Measurements from ENCODE around the gene TEAD1. TPM values are rescaled to one million over a fixed set of nuclear protein-coding genes. Genes with fewer than 3 reads are reported as not detected.

The TEAD1 gene
- total and polyA plus RNA-seq, 7 experiments from 2014 or later: 0.02 to 0.22 (median 0.07) TPM; not detected in 4

DNA sequence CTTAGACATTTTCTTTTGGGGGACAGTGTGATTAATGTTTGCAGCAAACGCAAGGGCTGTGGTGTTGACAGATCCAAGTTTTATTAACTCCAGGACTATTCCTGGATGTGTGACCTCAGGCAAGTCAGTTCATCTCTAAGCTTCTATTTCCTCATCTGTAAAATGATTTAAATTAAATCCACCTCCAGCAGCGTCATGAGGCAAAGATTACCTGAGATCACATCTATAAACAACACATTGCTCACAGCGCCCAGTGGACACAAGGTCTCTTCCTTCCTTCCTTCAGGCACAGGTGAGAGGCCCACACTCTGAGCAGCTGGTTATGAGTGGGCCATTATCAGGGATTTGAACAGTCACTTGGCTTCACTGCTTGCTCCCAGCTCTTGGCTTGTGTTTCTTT lies 223.6 kb downstream of the TEAD1 start:
- H3K9me3 ChIP-seq (ENCODE audit: control insufficient read depth in 2 of 3, low read length in 3 of 3): no peaks in the 10 kb centered on the region
- H3K27ac ChIP-seq (ENCODE audit: low read depth, low read length): no peak overlapping the region
- H3K4me3 Mint-ChIP-seq: no peak overlapping the region
- no peaks in the 10 kb centered on the region for H3K36me3 ChIP-seq (ENCODE audit: control insufficient read depth in 2 of 3, insufficient read depth in 3 of 3, low read length in 3 of 3)
- H3K27me3 Mint-ChIP-seq: peaks cover 13 to 25% (median 20%) of the 10 kb centered on the region in 5 donors
- ChIA-PET CTCF (interaction anchor here (0.6 kb wide), 1 partner anchor 158 kb away, joined by 4 read pairs; no protein-coding TSS in a partner anchor), POLR2A (interaction anchor here (0.6 to 0.7 kb wide), 2 partner anchors 9 to 420 kb away, joined by 3 to 6 read pairs; no protein-coding TSS in a partner anchor)
- H3K4me1 Mint-ChIP-seq: peaks cover 0 to 6% (median 0%) of the 10 kb centered on the region in 7 donors
- DNase-seq (no peak), ATAC-seq (no peak)
- peaks cover 0 to 3% (median 0%) of the 10 kb centered on the region in 11 donors for H3K9me3 Mint-ChIP-seq
- H3K4me3 ChIP-seq (ENCODE audit: low read length): no peak overlapping the region
- no peaks in the 10 kb centered on the region for H3K27me3 ChIP-seq (ENCODE audit: control insufficient read depth in 2 of 2, insufficient read depth in 2 of 2, low read length in 2 of 2)
- H3K4me1 ChIP-seq (ENCODE audit: control insufficient read depth in 2 of 2, insufficient read depth in 2 of 2, low read length in 2 of 2): no peaks in the 10 kb centered on the region
- H3K36me3 Mint-ChIP-seq: no peaks in the 10 kb centered on the region
- H3K27ac Mint-ChIP-seq: no peak overlapping the region
- intact Hi-C loops (cut with micrococcal nuclease): loop anchor here in 1 of 2 donors (10.0 kb wide), 1 partner anchor 853 kb away; no protein-coding TSS in a partner anchor

DNA sequence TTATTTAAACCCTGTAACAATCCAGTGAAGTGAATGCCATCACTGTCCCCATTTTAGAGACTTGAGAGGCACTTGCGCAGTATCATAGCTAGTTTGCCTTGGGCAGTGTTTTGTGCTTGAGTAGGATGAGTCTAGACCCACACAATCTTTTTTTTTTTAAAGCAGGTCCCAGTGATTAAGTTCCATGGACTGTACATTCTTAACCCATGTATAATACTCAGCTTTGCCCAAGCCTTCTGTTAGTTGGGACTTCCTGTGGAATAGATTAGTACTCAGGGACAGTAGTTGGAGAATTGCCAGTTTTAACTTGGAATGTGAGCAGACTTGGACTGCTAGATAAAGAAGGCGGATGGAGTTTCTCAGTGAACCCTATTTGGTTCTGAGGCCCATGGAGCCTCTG lies 226.3 kb downstream of the TEAD1 start:
- H3K27ac Mint-ChIP-seq: no peak overlapping the region
- peaks cover 0 to 6% (median 0%) of the 10 kb centered on the region in 7 donors for H3K4me1 Mint-ChIP-seq
- Histone ChIP-seq H3K27ac (ENCODE audit: low read depth, low read length) (no peak overlapping the region), H3K4me1 (ENCODE audit: control insufficient read depth in 2 of 2, insufficient read depth in 2 of 2, low read length in 2 of 2) (no peaks in the 10 kb centered on the region), H3K27me3 (ENCODE audit: control insufficient read depth in 2 of 2, insufficient read depth in 2 of 2, low read length in 2 of 2) (no peaks in the 10 kb centered on the region), H3K9me3 (ENCODE audit: control insufficient read depth in 2 of 3, low read length in 3 of 3) (no peaks in the 10 kb centered on the region), H3K4me3 (ENCODE audit: low read length) (no peak overlapping the region), H3K36me3 (ENCODE audit: control insufficient read depth in 2 of 3, insufficient read depth in 3 of 3, low read length in 3 of 3) (no peaks in the 10 kb centered on the region)
- no peaks in the 10 kb centered on the region for H3K36me3 Mint-ChIP-seq
- ChIA-PET POLR2A (no interaction called here), CTCF (interaction anchor here (1.6 kb wide), 1 partner anchor 612 kb away, joined by 5 read pairs; no protein-coding TSS in a partner anchor)
- DNase-seq (no peak), ATAC-seq (no peak)
- H3K27me3 Mint-ChIP-seq: peaks cover 0 to 22% (median 15%) of the 10 kb centered on the region in 5 donors
- intact Hi-C loops (cut with micrococcal nuclease): no loop called here
- no peak overlapping the region for H3K4me3 Mint-ChIP-seq
- peaks cover 0 to 3% (median 0%) of the 10 kb centered on the region in 11 donors for H3K9me3 Mint-ChIP-seq

DNA sequence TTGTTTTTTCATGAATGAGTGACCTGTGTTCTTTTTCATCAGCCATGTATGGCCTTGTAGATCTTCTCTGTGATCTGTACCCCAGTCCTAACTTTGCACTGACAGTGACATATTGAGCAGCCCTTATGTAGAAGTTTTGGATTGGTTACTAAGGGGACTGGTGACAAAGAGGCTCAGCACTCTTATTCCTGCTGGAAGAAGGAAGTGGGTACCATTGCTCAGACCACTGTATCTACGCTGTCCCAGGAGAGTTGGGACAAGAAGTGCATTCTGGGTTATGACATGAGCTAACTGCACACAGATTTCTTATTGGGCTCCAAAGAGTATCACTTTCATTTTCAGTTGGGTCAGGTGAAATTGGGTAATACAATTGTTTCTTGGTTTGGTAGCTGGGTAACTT lies 227.1 kb downstream of the TEAD1 start:
- Mint-ChIP-seq H3K27me3 (peaks cover 0 to 15% (median 7%) of the 10 kb centered on the region in 5 donors), H3K27ac (no peak overlapping the region), H3K4me3 (no peak overlapping the region), H3K9me3 (peaks cover 0 to 3% (median 0%) of the 10 kb centered on the region in 11 donors), H3K36me3 (no peaks in the 10 kb centered on the region), H3K4me1 (peaks cover 0 to 6% (median 0%) of the 10 kb centered on the region in 7 donors)
- CTCF ChIA-PET: interaction anchor here (0.8 kb wide), 1 partner anchor 570 kb away, joined by 4 read pairs; no protein-coding TSS in a partner anchor
- DNase-seq (no peak), ATAC-seq (no peak)
- H3K27ac ChIP-seq (ENCODE audit: low read depth, low read length): no peak overlapping the region
- no peaks in the 10 kb centered on the region for H3K36me3 ChIP-seq (ENCODE audit: control insufficient read depth in 2 of 3, insufficient read depth in 3 of 3, low read length in 3 of 3)
- POLR2A ChIA-PET: interaction anchor here (0.6 kb wide), 1 partner anchor 556 kb away, joined by 3 read pairs; no protein-coding TSS in a partner anchor
- no peaks in the 10 kb centered on the region for H3K4me1 ChIP-seq (ENCODE audit: control insufficient read depth in 2 of 2, insufficient read depth in 2 of 2, low read length in 2 of 2)
- intact Hi-C loops (cut with micrococcal nuclease): no loop called here
- H3K9me3 ChIP-seq (ENCODE audit: control insufficient read depth in 2 of 3, low read length in 3 of 3): no peaks in the 10 kb centered on the region
- no peaks in the 10 kb centered on the region for H3K27me3 ChIP-seq (ENCODE audit: control insufficient read depth in 2 of 2, insufficient read depth in 2 of 2, low read length in 2 of 2)
- no peak overlapping the region for H3K4me3 ChIP-seq (ENCODE audit: low read length)

DNA sequence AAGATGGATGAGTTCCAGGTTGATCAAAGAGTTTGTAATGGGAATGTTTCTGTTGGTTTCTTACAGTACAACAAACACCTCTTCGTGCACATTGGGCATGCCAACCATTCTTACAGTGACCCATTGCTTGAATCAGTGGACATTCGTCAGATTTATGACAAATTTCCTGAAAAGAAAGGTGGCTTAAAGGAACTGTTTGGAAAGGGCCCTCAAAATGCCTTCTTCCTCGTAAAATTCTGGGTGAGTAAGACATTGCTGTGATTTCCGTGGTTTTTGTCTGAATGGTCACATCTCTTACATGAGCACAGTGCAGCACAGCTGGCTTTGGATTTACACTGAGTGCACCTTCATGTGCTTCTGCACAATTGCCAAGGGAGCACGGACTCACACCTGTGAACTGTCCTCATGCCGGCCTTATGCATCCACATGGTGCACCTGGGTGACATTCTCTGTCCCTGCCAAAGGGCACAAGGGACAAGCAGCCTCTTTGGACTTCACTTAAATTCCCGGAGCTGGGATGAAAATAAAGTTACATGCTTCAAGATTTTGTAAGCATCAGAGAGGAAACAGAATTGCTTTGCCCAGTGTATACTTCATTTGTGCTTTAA lies 227.8 kb downstream of the TEAD1 start:
- no peaks in the 10 kb centered on the region for H3K9me3 ChIP-seq (ENCODE audit: control insufficient read depth in 2 of 3, low read length in 3 of 3)
- H3K27ac ChIP-seq (ENCODE audit: low read depth, low read length): no peak overlapping the region
- Mint-ChIP-seq H3K4me3 (no peak overlapping the region), H3K4me1 (peaks cover 0 to 6% (median 0%) of the 10 kb centered on the region in 7 donors), H3K36me3 (no peaks in the 10 kb centered on the region), H3K9me3 (peaks cover 0 to 3% (median 0%) of the 10 kb centered on the region in 11 donors), H3K27me3 (peaks cover 0 to 14% (median 7%) of the 10 kb centered on the region in 5 donors), H3K27ac (no peak overlapping the region)
- no peak for DNase-seq
- H3K4me1 ChIP-seq (ENCODE audit: control insufficient read depth in 2 of 2, insufficient read depth in 2 of 2, low read length in 2 of 2): no peaks in the 10 kb centered on the region
- intact Hi-C loops (cut with micrococcal nuclease): no loop called here
- ATAC-seq: no peak
- H3K4me3 ChIP-seq (ENCODE audit: low read length): no peak overlapping the region
- no peaks in the 10 kb centered on the region for H3K36me3 ChIP-seq (ENCODE audit: control insufficient read depth in 2 of 3, insufficient read depth in 3 of 3, low read length in 3 of 3)
- CTCF ChIA-PET: interaction anchor here (0.8 to 1.5 kb wide), 3 partner anchors 13 to 571 kb away, joined by 3 to 5 read pairs (median 4); no protein-coding TSS in a partner anchor
- H3K27me3 ChIP-seq (ENCODE audit: control insufficient read depth in 2 of 2, insufficient read depth in 2 of 2, low read length in 2 of 2): no peaks in the 10 kb centered on the region
- POLR2A ChIA-PET: no interaction called here

DNA sequence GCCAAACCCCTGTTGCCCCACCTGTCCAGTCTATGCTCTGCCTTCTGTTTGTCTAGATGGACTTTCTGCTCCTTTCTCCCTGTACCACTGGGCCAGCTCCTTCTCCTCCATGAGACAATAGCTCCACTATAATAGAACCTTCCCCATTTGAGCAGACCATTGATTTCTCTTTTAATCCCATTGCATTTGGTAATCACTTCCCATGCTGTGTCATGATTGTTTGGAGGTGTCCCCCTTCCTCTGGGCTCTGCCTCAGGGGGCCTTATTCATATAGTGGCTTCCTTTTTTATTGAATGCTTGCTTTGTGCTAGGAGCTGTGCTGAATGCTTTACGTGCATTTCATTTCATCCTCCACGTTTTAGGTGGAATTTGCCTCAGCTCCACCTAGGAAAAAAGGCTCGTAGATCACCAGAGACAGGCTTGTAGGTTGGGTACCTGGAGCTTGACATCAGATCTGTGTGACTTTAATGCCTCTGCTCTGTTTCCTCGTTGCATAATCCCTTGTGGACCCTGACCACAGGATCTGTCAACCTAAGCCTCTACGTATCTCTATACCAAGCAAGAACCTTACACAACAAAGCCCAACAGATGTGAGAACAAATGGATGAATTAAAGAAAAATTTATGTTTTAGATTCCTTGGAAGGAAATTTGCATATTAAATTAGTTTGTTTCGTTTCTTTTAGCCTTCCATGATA lies 228.7 kb downstream of the TEAD1 start:
- CTCF ChIA-PET: interaction anchor here (1.0 to 1.5 kb wide), 2 partner anchors 14 to 571 kb away, joined by 3 to 5 read pairs; no protein-coding TSS in a partner anchor
- no peak overlapping the region for H3K4me3 ChIP-seq (ENCODE audit: low read length)
- POLR2A ChIA-PET: no interaction called here
- DNase-seq: no peak
- H3K27me3 Mint-ChIP-seq: peaks cover 0 to 14% (median 7%) of the 10 kb centered on the region in 5 donors
- no peaks in the 10 kb centered on the region for H3K27me3 ChIP-seq (ENCODE audit: control insufficient read depth in 2 of 2, insufficient read depth in 2 of 2, low read length in 2 of 2)
- H3K4me3 Mint-ChIP-seq: no peak overlapping the region
- no peaks in the 10 kb centered on the region for H3K4me1 ChIP-seq (ENCODE audit: control insufficient read depth in 2 of 2, insufficient read depth in 2 of 2, low read length in 2 of 2)
- ATAC-seq: no peak
- no peaks in the 10 kb centered on the region for H3K36me3 Mint-ChIP-seq
- no peaks in the 10 kb centered on the region for H3K9me3 ChIP-seq (ENCODE audit: control insufficient read depth in 2 of 3, low read length in 3 of 3)
- H3K36me3 ChIP-seq (ENCODE audit: control insufficient read depth in 2 of 3, insufficient read depth in 3 of 3, low read length in 3 of 3): no peaks in the 10 kb centered on the region
- peaks cover 0 to 6% (median 0%) of the 10 kb centered on the region in 7 donors for H3K4me1 Mint-ChIP-seq
- H3K27ac Mint-ChIP-seq: no peak overlapping the region
- H3K9me3 Mint-ChIP-seq: peaks cover 0 to 3% (median 0%) of the 10 kb centered on the region in 11 donors
- no peak overlapping the region for H3K27ac ChIP-seq (ENCODE audit: low read depth, low read length)
- intact Hi-C loops (cut with micrococcal nuclease): no loop called here

DNA sequence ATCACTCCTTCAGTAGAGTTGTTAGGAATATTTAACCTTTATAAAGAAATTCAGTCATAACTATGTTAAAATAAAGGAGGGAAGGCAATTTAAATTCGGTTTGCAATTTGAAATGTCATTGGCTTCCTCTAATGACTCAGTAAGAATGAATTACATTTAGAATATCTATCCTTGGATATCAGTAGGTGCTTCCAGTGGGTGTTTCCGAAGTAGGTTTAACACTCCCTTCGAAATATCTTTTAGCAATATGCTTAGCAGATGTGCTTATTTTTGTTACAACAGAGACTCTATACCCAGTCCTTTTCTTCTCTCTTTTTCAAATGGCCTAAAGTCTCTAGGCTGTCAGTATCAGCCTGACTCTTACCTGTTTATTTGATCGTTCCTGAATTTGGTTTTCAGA lies 231.2 kb downstream of the TEAD1 start:
- CTCF ChIA-PET: no interaction called here
- no peaks in the 10 kb centered on the region for H3K27me3 ChIP-seq (ENCODE audit: control insufficient read depth in 2 of 2, insufficient read depth in 2 of 2, low read length in 2 of 2)

More for the DNA sequence above, 231.2 kb downstream of the TEAD1 start:
- Mint-ChIP-seq H3K27ac (no peak overlapping the region), H3K36me3 (no peaks in the 10 kb centered on the region), H3K9me3 (no peaks in the 10 kb centered on the region), H3K27me3 (peaks cover 0 to 18% (median 9%) of the 10 kb centered on the region in 5 donors), H3K4me1 (peaks cover 0 to 6% (median 0%) of the 10 kb centered on the region in 7 donors), H3K4me3 (no peak overlapping the region)
- Histone ChIP-seq H3K36me3 (ENCODE audit: control insufficient read depth in 2 of 3, insufficient read depth in 3 of 3, low read length in 3 of 3) (no peaks in the 10 kb centered on the region), H3K9me3 (ENCODE audit: control insufficient read depth in 2 of 3, low read length in 3 of 3) (no peaks in the 10 kb centered on the region), H3K4me3 (ENCODE audit: low read length) (no peak overlapping the region), H3K27ac (ENCODE audit: low read depth, low read length) (no peak overlapping the region), H3K4me1 (ENCODE audit: control insufficient read depth in 2 of 2, insufficient read depth in 2 of 2, low read length in 2 of 2) (no peaks in the 10 kb centered on the region)
- ATAC-seq (no peak), DNase-seq (no peak)
- POLR2A ChIA-PET: no interaction called here
- intact Hi-C loops (cut with micrococcal nuclease): no loop called here

All from naive thymus-derived CD4-positive, alpha-beta T cell (primary cell).